Gastroesophageal sphincter (tissue), 4 donors: ENCODE measurements around the gene ACAP1. TPM values are rescaled to one million over a fixed set of nuclear protein-coding genes. Genes with fewer than 3 reads are reported as not detected.
A peak's percentile ranks its signal among the peaks of the same experiment; 100 is the strongest.

Source experiments
- ATAC-seq: fragments of 150-250 bp; one replicate; pipeline ENCODE4 v1.9.1; 2016; ENCODE audit warnings: mild to moderate bottlenecking, moderate library complexity
- H3K27ac ChIP-seq, 4 donors: fragments of 200-600 bp; sonication (generic) in 3 of 4; 1 replicate in 3 of 4; 2 replicates in 1 of 4; pipeline ENCODE4 v1.5.1; 2016 to 2019
- H3K27me3 ChIP-seq: fragments of 200-600 bp; sonication (generic); one replicate; pipeline ENCODE4 v1.5.1; 2019
- H3K36me3 ChIP-seq, 2 donors: fragments of 200-600 bp; sonication (generic); one replicate each; pipeline ENCODE4 v1.5.1; 2019; ENCODE audit warnings: control low read depth in 1 of 2
- H3K4me1 ChIP-seq, 3 donors: fragments of 200-600 bp; sonication (generic); 1 replicate in 2 of 3; 2 replicates in 1 of 3; pipeline ENCODE4 v1.5.1; 2016 to 2019; ENCODE audit warnings: control low read depth in 2 of 3
- H3K4me3 ChIP-seq, 2 donors: fragments of 200-600 bp; sonication (generic); one replicate each; pipeline ENCODE4 v1.5.1; 2019; ENCODE audit warnings: mild to moderate bottlenecking in 1 of 2, moderate library complexity in 1 of 2
- H3K9me3 ChIP-seq, 3 donors: fragments of 200-600 bp; sonication (generic); one replicate each; pipeline ENCODE4 v1.5.1; 2017 to 2019; ENCODE audit warnings: control low read depth in 2 of 3
- CTCF ChIP-seq, 4 experiments: fragments of 200-600 bp in 2 of 4; fragments of 450-650 bp in 2 of 4; sonication (generic) in 1 of 4; IDR thresholded peaks; one replicate each; pipeline ENCODE4 v1.5.1; 2017 to 2019; ENCODE audit warnings: antibody characterized with exemption in 4 of 4, mild to moderate bottlenecking in 2 of 4, moderate library complexity in 2 of 4
- EP300 ChIP-seq: sonication (generic); formaldehyde crosslinking; IDR thresholded peaks from one replicate; pipeline ENCODE4 v1.6.1; 2017; ENCODE audit warnings: antibody characterized with exemption, mild to moderate bottlenecking
- POLR2A ChIP-seq, 2 donors: fragments of 450-650 bp; IDR thresholded peaks; one replicate each; pipeline ENCODE4 v1.6.1; 2017; ENCODE audit warnings: antibody characterized with exemption in 2 of 2, mild to moderate bottlenecking in 2 of 2, moderate library complexity in 1 of 2
- POLR2AphosphoS5 ChIP-seq: sonication (generic); formaldehyde crosslinking; IDR thresholded peaks from one replicate; pipeline ENCODE4 v1.6.1; 2017; ENCODE audit warnings: antibody characterized with exemption
- WGBS, 2 donors: methylation state at CpG; one replicate each; pipeline ENCODE4 v1.1.5; 2018; ENCODE audit warnings: low coverage in 1 of 2; 5-methylcytosine and 5-hydroxymethylcytosine counted together
- total RNA-seq, 4 donors: library from RNA; depleted of rRNA; stranded (reverse); fragments of >200 nt; gene quantifications; one replicate each; pipeline ENCODE4 v1.1.0, GENCODE V29; 2016

ACAP1 gene
- 1 to 10 TPM; 2.0 to 4.6 (median 3.5) TPM for total RNA-seq

GRCh38 chr17:7336240-7337175, at the start of gene ACAP1:
ACAP1 (plus strand) TSS chr17:7336529; CDS start chr17:7336735, 206 bp downstream.
- Histone ChIP-seq H3K4me1 (no peaks in the 10 kb centered on the region), H3K27me3 (peaks cover 70% of the 10 kb centered on the region), H3K36me3 (no peaks in the 10 kb centered on the region), H3K27ac (peak within 1 kb of the TSS in 1 of 4 donors; percentile 11), H3K4me3 (peak within 1 kb of the TSS in 1 of 2 donors; percentile 23), H3K9me3 (no peaks in the 10 kb centered on the region)
- no peak for ATAC-seq
- TF ChIP-seq EP300 (no peak), POLR2AphosphoS5 (no peak), POLR2A (IDR thresholded peaks at IDR 0.05) (no peak), CTCF (IDR thresholded peaks at IDR 0.05) (no peak)
- WGBS, 2 donors: 39 to 43% methylated on average over 5 of the region's 17 CpGs

- Histone ChIP-seq H3K27me3 (peaks cover 34% of the 10 kb centered on the region), H3K4me3 (no peak overlapping the region), H3K27ac (peak overlapping the region in 3 of 4 donors; percentile 83 to 98 (median 95)), H3K36me3 (peaks cover 0 to 33% of the 10 kb centered on the region in 2 donors), H3K4me1 (peaks cover 0 to 97% (median 27%) of the 10 kb centered on the region in 3 donors), H3K9me3 (no peaks in the 10 kb centered on the region)
- TF ChIP-seq POLR2AphosphoS5: no peak
- ATAC-seq: peak; percentile 6
- WGBS, 2 donors: 67% methylated on average over 3 of the region's 18 CpGs; no CpG with 5 or more reads in 1 of the 2 donors
Measured at GRCh38 chr17:7289256-7290032, 46.9 kb upstream of the ACAP1 start.

GRCh38 chr17:7290166-7290565, 46.2 kb upstream of the ACAP1 start:
- Histone ChIP-seq H3K27me3 (peaks cover 40% of the 10 kb centered on the region), H3K36me3 (peaks cover 0 to 26% of the 10 kb centered on the region in 2 donors), H3K27ac (peak overlapping the region in 3 of 4 donors; percentile 83 to 98 (median 95)), H3K4me1 (peaks cover 0 to 97% (median 27%) of the 10 kb centered on the region in 3 donors), H3K9me3 (no peaks in the 10 kb centered on the region), H3K4me3 (no peak overlapping the region)
- no peak for TF ChIP-seq EP300
- TF ChIP-seq POLR2A (IDR thresholded peaks at IDR 0.05): no peak
- no peak for TF ChIP-seq POLR2AphosphoS5
- no peak for TF ChIP-seq CTCF (IDR thresholded peaks at IDR 0.05)
- 80% methylated on average over 1 of the region's 19 CpGs; no CpG with 5 or more reads in 1 of the 2 donors for WGBS, 2 donors
- no peak for ATAC-seq

- Histone ChIP-seq H3K36me3 (peaks cover 0 to 20% of the 10 kb centered on the region in 2 donors), H3K4me1 (peaks cover 1 to 97% (median 31%) of the 10 kb centered on the region in 3 donors), H3K4me3 (no peak overlapping the region), H3K27ac (peak overlapping the region in 3 of 4 donors; percentile 83 to 98 (median 95)), H3K9me3 (no peaks in the 10 kb centered on the region), H3K27me3 (peaks cover 40% of the 10 kb centered on the region)
- TF ChIP-seq CTCF (IDR thresholded peaks at IDR 0.05): no peak
- no peak for TF ChIP-seq EP300
- no peak for TF ChIP-seq POLR2A (IDR thresholded peaks at IDR 0.05)
- TF ChIP-seq POLR2AphosphoS5: no peak
- no peak for ATAC-seq
- 37 to 66% methylated on average over 6 of the region's 11 CpGs for WGBS, 2 donors
Measured at GRCh38 chr17:7290685-7291084, 45.6 kb upstream of the ACAP1 start.

GRCh38 chr17:7292194-7292593, 44.1 kb upstream of the ACAP1 start:
- peaks cover 40% of the 10 kb centered on the region for H3K27me3 ChIP-seq
- no peak for ATAC-seq
- TF ChIP-seq POLR2A (IDR thresholded peaks at IDR 0.05): no peak
- no peak for TF ChIP-seq POLR2AphosphoS5
- TF ChIP-seq EP300: no peak
- TF ChIP-seq CTCF (IDR thresholded peaks at IDR 0.05): no peak
- H3K9me3 ChIP-seq: no peaks in the 10 kb centered on the region
- no CpG with 5 or more reads among the region's 2 CpGs for WGBS, 2 donors
- H3K4me3 ChIP-seq: no peak overlapping the region
- peaks cover 0 to 8% of the 10 kb centered on the region in 2 donors for H3K36me3 ChIP-seq
- H3K4me1 ChIP-seq: peaks cover 5 to 95% (median 41%) of the 10 kb centered on the region in 3 donors
- H3K27ac ChIP-seq: peak overlapping the region; percentile 39 to 98 (median 89)
